GM12878 (cell line): ENCODE data around the gene HAUS7. TPM values are rescaled to one million over a fixed set of nuclear protein-coding genes. Genes with fewer than 3 reads are reported as not detected.

Source experiments
- ATAC-seq: fragments of 200-7000 bp; cut with Tn5 transposase; 3 replicates; pipeline ENCODE4 v1.9.1; 2020; ENCODE audit warnings: mild to moderate bottlenecking, moderate library complexity
- BruUV-seq: library from RNA; stranded (reverse); fragments of 400-500 nt; replicated peaks from 2 replicates; lab custom pipeline; 2021; lab: Mats Ljungman, UMichigan
- CTCF ChIA-PET: fragments of 300-600 bp; sonication (Branson Sonifier 250); formaldehyde crosslinking; extraction: SDS; loops from one replicate; lab custom pipeline; 2021; ENCODE audit warnings: inconsistent platforms; lab: Yijun Ruan, JAX
- POLR2A ChIA-PET: fragments of 350-600 bp; formaldehyde crosslinking; extraction: SDS; loops from one replicate; lab custom pipeline; 2021; ENCODE audit warnings: inconsistent platforms; lab: Charles Lee
- RAD21 ChIA-PET: fragments of 300-600 bp; sonication (Branson Sonifier 250); formaldehyde crosslinking; loops from one replicate; lab custom pipeline; 2023; ENCODE audit warnings: antibody characterized with exemption; ENCODE audit not compliant: unreplicated experiment; lab: Charles Lee
- SMC1A ChIA-PET: fragments of 300-600 bp; sonication (Branson Sonifier 250); formaldehyde crosslinking; loops from one replicate; lab custom pipeline; 2023; ENCODE audit not compliant: unreplicated experiment, uncharacterized antibody; lab: Charles Lee
- DNase-seq: peaks from one replicate; pipeline ENCODE4 v3.0.0-alpha.2; 2011; ENCODE audit warnings: low read depth, low spot score
- FAIRE-seq: peaks from 3 replicates; lab custom pipeline; 2011; peaks lifted over from hg19 to GRCh38; lab: Jason Lieb, UNC
- H2AFZ ChIP-seq: 2 replicates; pipeline ENCODE4 v1.6.0; 2011; ENCODE audit warnings: low read depth, low read length, control low read depth; ENCODE audit not compliant: control insufficient read depth
- H3K27ac ChIP-seq: 2 replicates; pipeline ENCODE4 v1.5.1; 2011; ENCODE audit warnings: control low read depth; ENCODE audit not compliant: control insufficient read depth, insufficient read depth
- H3K27me3 ChIP-seq, 2 experiments: replicated peaks in 1 of 2; 2 replicates each; pipeline versions ENCODE4 v1.6.0 to v1.6.1; 2011; ENCODE audit warnings: low read length in 1 of 2; ENCODE audit not compliant: control insufficient read depth in 2 of 2, insufficient read depth in 2 of 2
- H3K36me3 ChIP-seq, 2 experiments: 2 replicates each; pipeline ENCODE4 v1.5.1; 2011; ENCODE audit warnings: low read length in 1 of 2; ENCODE audit not compliant: control insufficient read depth in 2 of 2, insufficient read depth in 2 of 2
- H3K4me1 ChIP-seq: 2 replicates; pipeline ENCODE4 v1.6.1; 2011; ENCODE audit warnings: mild to moderate bottlenecking, low read length, moderate library complexity, mixed read lengths; ENCODE audit not compliant: control insufficient read depth, insufficient read depth
- H3K4me2 ChIP-seq: 2 replicates; pipeline ENCODE4 v1.6.0; 2011; ENCODE audit warnings: control low read depth; ENCODE audit not compliant: control insufficient read depth, insufficient read depth
- H3K4me3 ChIP-seq: fragments of 200-600 bp; sonication (generic); 2 replicates; pipeline ENCODE4 v1.5.1; 2016
- H3K79me2 ChIP-seq: 2 replicates; pipeline ENCODE4 v1.6.0; 2011; ENCODE audit warnings: low read length; ENCODE audit not compliant: control insufficient read depth, insufficient read depth
- H3K9ac ChIP-seq: 2 replicates; pipeline ENCODE4 v1.8.0; 2011; ENCODE audit warnings: low read length, control low read depth, mixed read lengths; ENCODE audit not compliant: control insufficient read depth, insufficient read depth
- H3K9me3 ChIP-seq: replicated peaks from 3 replicates; pipeline ENCODE4 v1.5.1; 2011; ENCODE audit warnings: mild to moderate bottlenecking, low read length; ENCODE audit not compliant: control insufficient read depth, insufficient read depth
- H4K20me1 ChIP-seq: 2 replicates; pipeline ENCODE4 v1.6.0; 2011; ENCODE audit not compliant: control insufficient read depth, insufficient read depth
- BACH1 ChIP-seq: fragments of 450-650 bp; IDR thresholded peaks from 2 replicates; pipeline ENCODE4 v1.6.1; 2017; ENCODE audit warnings: mild to moderate bottlenecking, borderline replicate concordance
- BHLHE40 ChIP-seq, 2 experiments: fragments of 450-650 bp in 1 of 2; IDR thresholded peaks; 2 replicates each; pipeline ENCODE4 v1.6.1; 2011 to 2017; ENCODE audit warnings: low read depth in 2 of 2, borderline replicate concordance in 1 of 2, improper control_type of control experiment in 1 of 2, low read length in 1 of 2, mild to moderate bottlenecking in 1 of 2
- BRCA1 ChIP-seq: IDR thresholded peaks from 2 replicates; pipeline ENCODE4 v1.6.1; 2011; ENCODE audit warnings: low read depth, low read length, improper control_type of control experiment
- CBFB ChIP-seq: IDR thresholded peaks from 2 replicates; pipeline ENCODE4 v1.6.1; 2016; ENCODE audit warnings: antibody characterized with exemption, low read depth
- EP300 ChIP-seq, 2 experiments: fragments of 150-350 bp in 1 of 2; IDR thresholded peaks; 2 replicates each; pipeline ENCODE4 v1.6.1; 2011 to 2012; ENCODE audit warnings: low read depth in 2 of 2, low read length in 2 of 2, borderline replicate concordance in 1 of 2, improper control_type of control experiment in 1 of 2, inconsistent platforms in 1 of 2; ENCODE audit not compliant: control insufficient read depth in 1 of 2
- JUND ChIP-seq: IDR thresholded peaks from 2 replicates; pipeline ENCODE4 v1.6.1; 2012; ENCODE audit warnings: low read depth, mild to moderate bottlenecking, low read length, improper control_type of control experiment, moderate library complexity
- POU2F2 ChIP-seq: IDR thresholded peaks from 3 replicates; pipeline ENCODE4 v1.6.1; 2011; ENCODE audit warnings: low read depth, mild to moderate bottlenecking, low read length, borderline replicate concordance
- RAD51 ChIP-seq: fragments of 450-650 bp; IDR thresholded peaks from 2 replicates; pipeline ENCODE4 v1.6.1; 2016; ENCODE audit warnings: moderate library complexity, mild to moderate bottlenecking, inconsistent platforms
- SRF ChIP-seq, 2 experiments: IDR thresholded peaks; 2 replicates each; pipeline ENCODE4 v1.6.1; 2011; ENCODE audit warnings: low read depth in 2 of 2, low read length in 2 of 2, mild to moderate bottlenecking in 1 of 2, moderate library complexity in 1 of 2
- TAF1 ChIP-seq: IDR thresholded peaks from 2 replicates; pipeline ENCODE4 v1.6.1; 2011; ENCODE audit warnings: mild to moderate bottlenecking, low read depth, low read length, borderline replicate concordance
- ZNF207 ChIP-seq: fragments of 450-650 bp; IDR thresholded peaks from 2 replicates; pipeline ENCODE4 v1.6.1; 2014; ENCODE audit warnings: antibody characterized with exemption, mild to moderate bottlenecking, borderline replicate concordance
- ZNF384 ChIP-seq: IDR thresholded peaks from 2 replicates; pipeline ENCODE4 v1.6.1; 2012; ENCODE audit warnings: low read depth, mild to moderate bottlenecking, low read length, improper control_type of control experiment, borderline replicate concordance
- WGBS: methylation state at CpG from one replicate; pipeline ENCODE4 v1.1.6; 2016; ENCODE audit warnings: low lambda C conversion rate; ENCODE audit not compliant: insufficient replicate concordance, insufficient coverage; ENCODE audit errors: missing lambda C conversion rate; 5-methylcytosine and 5-hydroxymethylcytosine counted together
- in situ Hi-C: fragments of 300-500 bp; cut with MboI; formaldehyde crosslinking; loops from 9 replicates; pipeline ENCODE4 v1.14.3; 2018; ENCODE audit warnings: mixed read lengths
- intact Hi-C: fragments of 100-400 bp; cut with micrococcal nuclease; formaldehyde crosslinking; loops from one replicate; pipeline ENCODE4 v1.14.2; 2022; ENCODE audit not compliant: unreplicated experiment
- polyA plus RNA-seq, 11 experiments: library from polyadenylated mRNA; depleted of rRNA in 4 of 11; unstranded in 6 of 11; stranded (reverse) in 5 of 11; fragments of >200 nt; fragmentation: Nextera tagmentation in 4 of 11; fragmentation: Illumina TruSeq in 1 of 11; extraction: Ambion mirVana in 4 of 11; extraction: Trizol in 1 of 11; gene quantifications; 1 replicate in 1 of 11; 2 replicates in 10 of 11; pipeline versions ENCODE4 v1.2.1 to v1.2.3, GENCODE V29; 2011 to 2016; ENCODE audit warnings: inconsistent platforms in 2 of 11, missing spikeins in 2 of 11, low read depth in 1 of 11
- total RNA-seq, 4 experiments: library from RNA; depleted of rRNA in 3 of 4; stranded (reverse); fragments of >200 nt in 3 of 4; fragmentation: Illumina TruSeq in 1 of 4; extraction: Trizol in 1 of 4; gene quantifications; 2 replicates each; pipeline versions ENCODE4 v1.2.1 to v1.2.3, GENCODE V29; 2013 to 2021

HAUS7 gene
- total and polyA plus RNA-seq, 10 of the 15 experiments (the other 5 are each of a cell fraction or from before 2014, with no cell fraction given), result 6.7 to 63.3 (median 24.1) TPM

- TF ChIP-seq BACH1, result no peak
- TF ChIP-seq RAD51, result no peak
- TF ChIP-seq BHLHE40 (IDR thresholded peaks at IDR 0.05; ENCODE audit: borderline replicate concordance in 1 of 2, low read depth in 2 of 2, low read length in 1 of 2), result no peak
- TF ChIP-seq JUND, result no peak
- no peak for TF ChIP-seq BRCA1
- TF ChIP-seq POU2F2, result no peak
- TF ChIP-seq SRF (IDR thresholded peaks at IDR 0.05; ENCODE audit: low read depth in 2 of 2, low read length in 2 of 2), result no peak
- no peak for TF ChIP-seq TAF1
- no peak for TF ChIP-seq EP300 (IDR thresholded peaks at IDR 0.05; ENCODE audit: borderline replicate concordance in 1 of 2, control insufficient read depth in 1 of 2, low read depth in 2 of 2, low read length in 2 of 2)
- TF ChIP-seq ZNF384, result no peak
- no peak for TF ChIP-seq ZNF207
- TF ChIP-seq CBFB, result no peak
- in situ Hi-C loops, result no loop called here
- H3K36me3 ChIP-seq, result peaks cover 0 to 2% of the 10 kb centered on the region in 2 experiments; a peak in 2 of 4 replicates
- intact Hi-C loops, result no loop called here
- ChIA-PET RAD21 (interaction anchor here (0.5 kb wide), 1 partner anchor 8 kb away, joined by 4 read pairs; no protein-coding TSS in a partner anchor), CTCF (interaction anchor here (0.6 to 1.6 kb wide), 2 partner anchors 50 to 1457 kb away, joined by 4 to 6 read pairs; no protein-coding TSS in a partner anchor), POLR2A (no interaction called here), SMC1A (no interaction called here)
- no peak overlapping the region for H2AFZ ChIP-seq
- H3K27ac ChIP-seq, result no peak overlapping the region
- no peaks in the 10 kb centered on the region for H3K27me3 ChIP-seq
- DNase-seq (no peak), ATAC-seq (no peak), FAIRE-seq (no peak)
- WGBS, result 70% methylated on average over 18 of the region's 18 CpGs
- H3K9ac ChIP-seq, result no peak overlapping the region
- no peak overlapping the region for H3K4me2 ChIP-seq
- BruUV-seq, result no TSS peak
- H3K4me3 ChIP-seq, result no peak overlapping the region
- H4K20me1 ChIP-seq, result no peaks in the 10 kb centered on the region
- H3K9me3 ChIP-seq, result no peaks in the 10 kb centered on the region
- H3K4me1 ChIP-seq, result no peaks in the 10 kb centered on the region
- no peaks in the 10 kb centered on the region for H3K79me2 ChIP-seq
Measured at GRCh38 chrX:153457136-153457825, 13.1 kb downstream of the HAUS7 start.
